NB4 (cell line): ENCODE data around the gene WDR44.
A peak's percentile ranks its signal among the peaks of the same experiment; 100 is the strongest.
"Not testable (repeated sequence)": the region's sequence is repeated elsewhere in the genome, so short reads cannot be mapped to it uniquely, and the experiment has no call there.

Experiments
- DNase-seq: peaks from one replicate; pipeline ENCODE4 v3.0.0; 2010; ENCODE audit warnings: low read depth
- H3K4me3 ChIP-seq: one replicate; pipeline ENCODE4 v1.5.1; 2011; ENCODE audit warnings: mild to moderate bottlenecking, low read depth, low read length, moderate library complexity
- CTCF ChIP-seq: IDR thresholded peaks from one replicate; pipeline ENCODE4 v1.5.1; 2012; ENCODE audit warnings: low read depth, low read length
- MYC ChIP-seq: IDR thresholded peaks from 2 replicates; pipeline ENCODE4 v1.6.1; 2011; ENCODE audit warnings: low read depth, low read length
- POLR2A ChIP-seq: IDR thresholded peaks from 2 replicates; pipeline ENCODE4 v1.6.1; 2011; ENCODE audit warnings: mild to moderate bottlenecking; ENCODE audit not compliant: insufficient read length; ENCODE audit errors: extremely low read depth
- TF ChIP-seq, protein P1 (sequence below): IDR thresholded peaks from 2 replicates; pipeline ENCODE4 v1.6.1; 2011; ENCODE audit warnings: low read depth, low read length

Gene WDR44

DNA sequence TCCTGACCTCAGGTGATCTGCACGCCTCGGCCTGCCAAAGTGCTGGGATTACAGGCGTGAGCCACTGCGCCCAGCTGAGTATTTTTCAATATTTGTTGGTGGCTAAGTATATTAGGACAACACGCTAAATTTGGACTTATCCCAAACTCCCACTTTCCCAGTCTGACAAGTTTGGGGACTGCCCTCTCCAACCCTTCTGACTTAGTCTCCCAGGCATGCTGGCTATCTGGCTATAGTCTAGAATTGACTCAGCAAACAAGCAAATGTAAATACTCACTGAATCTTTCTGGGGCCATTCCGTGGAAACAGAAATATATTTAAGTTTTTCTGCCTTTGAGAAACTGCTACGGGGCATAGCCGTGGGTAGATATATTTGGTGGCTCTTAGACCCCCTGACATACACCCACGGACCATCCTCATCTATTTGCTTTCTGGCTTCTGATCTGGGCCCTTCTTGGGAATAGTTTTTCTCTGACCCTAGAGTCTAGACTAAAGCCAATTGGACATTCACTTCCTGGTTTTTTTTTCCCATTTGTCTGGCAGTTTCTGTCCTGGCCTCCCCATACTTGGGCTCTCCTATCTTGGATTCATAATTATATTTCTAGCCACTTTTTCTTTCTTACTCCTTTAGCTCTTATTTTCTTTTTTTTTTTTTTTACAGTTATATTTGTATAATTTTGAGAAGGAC, 138.5 kb downstream of the WDR44 start:
- TF ChIP-seq CTCF, result no peak
- no peak for TF ChIP-seq POLR2A
- TF ChIP-seq MYC, result no peak
- TF ChIP-seq, protein P1, sequence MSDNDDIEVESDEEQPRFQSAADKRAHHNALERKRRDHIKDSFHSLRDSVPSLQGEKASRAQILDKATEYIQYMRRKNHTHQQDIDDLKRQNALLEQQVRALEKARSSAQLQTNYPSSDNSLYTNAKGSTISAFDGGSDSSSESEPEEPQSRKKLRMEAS, result no peak
- H3K4me3 ChIP-seq, result no peak overlapping the region
- DNase-seq, result no peak

DNA sequence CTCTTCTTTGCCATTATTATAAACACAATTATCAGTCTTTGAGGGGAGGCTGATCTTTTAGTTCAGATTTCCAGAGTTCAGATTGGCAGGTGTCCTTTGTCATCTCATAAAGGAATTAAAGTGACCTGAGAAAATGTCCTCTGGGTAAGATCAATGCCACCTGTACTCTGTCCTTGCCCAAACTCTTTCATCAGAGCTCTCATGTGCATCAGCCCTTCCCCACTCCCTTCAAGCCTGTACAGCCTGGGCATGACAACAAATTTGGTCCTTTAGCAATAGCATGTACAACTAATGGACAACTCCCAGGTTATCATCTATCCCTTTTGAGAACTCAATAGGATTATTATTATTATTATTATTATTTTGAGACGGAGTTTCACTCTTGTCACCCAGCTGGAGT, 140.8 kb downstream of the WDR44 start:
- DNase-seq, H3K4me3 ChIP-seq: not testable (repeated sequence)

- no peak for DNase-seq
- TF ChIP-seq POLR2A (no peak), MYC (no peak), CTCF (no peak)
- TF ChIP-seq, protein P1, result no peak
- no peak overlapping the region for H3K4me3 ChIP-seq
Measured at GRCh38 chrX:118493016-118493415, 147.1 kb downstream of the WDR44 start.

DNA sequence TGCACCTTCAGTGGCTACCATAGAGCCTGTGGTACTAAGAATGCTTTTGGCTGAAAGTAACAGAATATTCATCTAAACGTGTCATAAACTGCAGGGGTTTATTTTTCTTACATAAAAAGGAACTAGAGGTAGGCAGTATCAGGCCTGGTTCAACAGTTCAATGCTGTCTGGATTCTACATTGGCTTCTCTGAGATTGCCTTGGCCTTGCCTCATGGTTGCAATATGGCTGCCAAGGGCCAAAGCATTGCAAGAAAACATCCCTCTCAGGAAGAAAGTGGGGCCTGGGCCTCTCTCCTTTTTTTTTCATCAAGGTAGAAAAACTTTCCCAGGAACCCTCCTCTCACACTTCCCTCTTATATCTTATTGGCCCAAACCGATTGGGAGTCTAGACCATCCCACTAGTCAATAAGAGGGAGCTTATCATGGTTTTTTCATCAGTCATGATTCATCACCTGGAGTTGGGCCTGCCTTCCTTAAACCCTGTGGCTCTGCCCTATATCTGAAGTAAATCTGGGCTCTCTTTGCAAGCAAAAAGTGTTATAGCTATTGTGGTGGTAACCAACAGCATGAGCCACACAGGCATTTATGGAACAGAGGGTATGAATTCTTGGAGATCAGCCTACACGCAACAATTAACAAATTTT, 147.9 kb downstream of the WDR44 start:
- no peak overlapping the region for H3K4me3 ChIP-seq
- DNase-seq, result no peak
- TF ChIP-seq MYC (no peak), CTCF (no peak), POLR2A (no peak)
- TF ChIP-seq, protein P1, result no peak

- DNase-seq, result peak; percentile 95
- no peak for TF ChIP-seq CTCF
- TF ChIP-seq MYC, result no peak; the same call in 1 of the 2 replicates
- TF ChIP-seq, protein P1, result peak; percentile 34; the same call in 1 of the 2 replicates
- TF ChIP-seq POLR2A, result peak; percentile 11
- H3K4me3 ChIP-seq, result peak within 1 kb of the TSS; percentile 76
Measured at GRCh38 chrX:118495061-118495921, 149.4 kb downstream of the WDR44 start, which contains the start of gene DOCK11. DOCK11 (plus strand) TSS chrX:118495815; CDS start chrX:118495972, 157 bp downstream.
